ENCODE results near the gene RNASE8. TPM values are rescaled to one million over a fixed set of nuclear protein-coding genes. Genes with fewer than 3 reads are reported as not detected.

The RNASE8 gene
- total RNA-seq, 2 donors from 2014 or later = not detected

DNA sequence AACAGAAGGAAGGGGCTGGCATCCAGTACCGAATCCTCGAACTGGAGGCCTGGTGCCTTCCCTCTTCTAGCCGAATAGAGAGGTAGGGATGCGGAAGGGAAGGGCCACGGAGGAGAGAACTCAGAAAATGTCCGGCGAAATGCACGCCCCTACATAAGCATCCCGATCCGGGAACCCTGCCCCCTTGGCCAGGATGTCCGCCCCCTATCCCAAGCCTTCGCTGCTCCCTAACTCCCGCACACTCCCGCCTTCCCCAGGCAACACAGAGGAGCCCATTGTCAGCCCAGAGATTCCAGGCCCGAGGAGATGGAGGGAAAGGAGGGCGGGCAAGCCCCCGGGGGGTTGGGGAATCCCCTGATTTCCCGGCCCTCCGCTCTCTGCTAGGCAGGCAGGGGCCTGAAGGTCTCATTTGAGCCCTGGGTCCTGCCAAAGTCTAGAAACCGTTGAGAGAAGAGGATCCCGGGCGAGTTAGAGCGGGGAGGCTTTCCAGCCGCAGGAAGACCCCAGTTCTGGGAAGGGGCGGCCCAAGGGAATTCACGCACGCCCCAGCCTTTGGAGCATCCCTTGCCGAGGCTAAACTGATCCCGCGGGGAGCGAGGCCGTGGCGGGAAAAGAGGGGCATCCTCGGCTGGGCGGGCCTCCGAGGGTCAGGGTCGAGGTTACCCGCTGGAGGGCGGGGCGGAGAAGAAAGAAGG is 11.9 kb downstream of the RNASE8 start:
- TF ChIP-seq, protein P1, sequence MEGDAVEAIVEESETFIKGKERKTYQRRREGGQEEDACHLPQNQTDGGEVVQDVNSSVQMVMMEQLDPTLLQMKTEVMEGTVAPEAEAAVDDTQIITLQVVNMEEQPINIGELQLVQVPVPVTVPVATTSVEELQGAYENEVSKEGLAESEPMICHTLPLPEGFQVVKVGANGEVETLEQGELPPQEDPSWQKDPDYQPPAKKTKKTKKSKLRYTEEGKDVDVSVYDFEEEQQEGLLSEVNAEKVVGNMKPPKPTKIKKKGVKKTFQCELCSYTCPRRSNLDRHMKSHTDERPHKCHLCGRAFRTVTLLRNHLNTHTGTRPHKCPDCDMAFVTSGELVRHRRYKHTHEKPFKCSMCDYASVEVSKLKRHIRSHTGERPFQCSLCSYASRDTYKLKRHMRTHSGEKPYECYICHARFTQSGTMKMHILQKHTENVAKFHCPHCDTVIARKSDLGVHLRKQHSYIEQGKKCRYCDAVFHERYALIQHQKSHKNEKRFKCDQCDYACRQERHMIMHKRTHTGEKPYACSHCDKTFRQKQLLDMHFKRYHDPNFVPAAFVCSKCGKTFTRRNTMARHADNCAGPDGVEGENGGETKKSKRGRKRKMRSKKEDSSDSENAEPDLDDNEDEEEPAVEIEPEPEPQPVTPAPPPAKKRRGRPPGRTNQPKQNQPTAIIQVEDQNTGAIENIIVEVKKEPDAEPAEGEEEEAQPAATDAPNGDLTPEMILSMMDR (IDR thresholded peaks at IDR 0.05) = no peak
- H3K9me3 ChIP-seq = no peaks in the 10 kb centered on the region
- ATAC-seq (ENCODE audit: insufficient number of reproducible peaks, low FRiP score, low read depth) = no peak
- DNase-seq (ENCODE audit: low spot score) = no peak
- peak overlapping the region; percentile 88 to 90 for H3K27ac ChIP-seq
- peaks cover 8% of the 10 kb centered on the region for H3K36me3 ChIP-seq
- H3K4me3 ChIP-seq = peak overlapping the region; percentile 84
- H3K27me3 ChIP-seq (replicated peaks; ENCODE audit: insufficient read depth) = no peaks in the 10 kb centered on the region
- peaks cover 9 to 27% of the 10 kb centered on the region in 2 donors for H3K4me1 ChIP-seq (ENCODE audit: control insufficient read depth in 1 of 2, low read depth in 2 of 2)

GRCh38 chr14:21070083-21070609 is 12.5 kb downstream of the RNASE8 start, which contains the start of gene ARHGEF40:
Gene ARHGEF40 (plus strand): TSS chr14:21070304. CDS start chr14:21070397, 93 bp downstream.
- Histone ChIP-seq H3K4me1 (ENCODE audit: control insufficient read depth in 1 of 2, low read depth in 2 of 2) (peaks cover 9 to 27% of the 10 kb centered on the region in 2 donors), H3K4me3 (peak within 1 kb of the TSS; percentile 84), H3K27ac (peak within 1 kb of the TSS; percentile 88 to 90), H3K9me3 (no peaks in the 10 kb centered on the region), H3K36me3 (peaks cover 12% of the 10 kb centered on the region), H3K27me3 (replicated peaks; ENCODE audit: insufficient read depth) (no peaks in the 10 kb centered on the region)
- peak; percentile 59 for ATAC-seq (ENCODE audit: insufficient number of reproducible peaks, low FRiP score, low read depth)
- no peak for DNase-seq (ENCODE audit: low spot score)
- TF ChIP-seq, protein P1 (IDR thresholded peaks at IDR 0.05) = no peak

DNA sequence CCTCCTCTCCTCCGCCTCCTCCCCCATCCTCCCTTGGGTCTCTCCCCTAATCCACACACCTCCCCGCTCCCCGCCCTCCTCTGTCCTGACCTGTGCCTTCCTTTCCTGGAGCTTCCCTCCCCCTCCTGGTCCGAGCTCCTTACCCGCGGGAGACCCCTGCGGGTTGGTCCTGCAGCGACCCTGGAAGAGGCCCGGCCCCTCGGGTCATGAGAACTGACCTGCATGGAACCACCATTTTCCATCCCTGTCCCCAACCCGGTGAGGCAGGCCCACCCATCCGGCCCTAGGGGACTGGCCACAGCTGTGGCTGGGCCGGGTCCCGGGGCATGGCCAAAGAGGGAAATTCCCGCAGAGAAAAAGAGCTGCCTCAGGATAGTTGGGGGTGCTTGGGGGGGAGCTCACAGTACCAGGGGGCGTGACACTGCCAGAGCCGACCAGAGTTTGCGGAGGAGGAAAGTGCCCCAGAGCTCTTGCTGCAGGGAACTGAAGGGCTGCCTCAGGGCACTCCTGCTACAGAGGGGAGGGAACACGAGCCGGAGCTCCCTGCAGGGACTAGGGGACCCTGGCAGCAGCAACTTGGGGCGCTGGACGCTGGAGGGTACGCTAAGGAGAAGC is 13.1 kb downstream of the RNASE8 start:
- peak overlapping the region; percentile 88 to 90 for H3K27ac ChIP-seq
- H3K27me3 ChIP-seq (replicated peaks; ENCODE audit: insufficient read depth) = no peaks in the 10 kb centered on the region
- H3K36me3 ChIP-seq = peaks cover 18% of the 10 kb centered on the region
- peaks cover 9 to 27% of the 10 kb centered on the region in 2 donors for H3K4me1 ChIP-seq (ENCODE audit: control insufficient read depth in 1 of 2, low read depth in 2 of 2)
- no peak for ATAC-seq (ENCODE audit: insufficient number of reproducible peaks, low FRiP score, low read depth)
- H3K4me3 ChIP-seq = peak overlapping the region; percentile 84
- TF ChIP-seq, protein P1 (IDR thresholded peaks at IDR 0.05) = no peak
- DNase-seq (ENCODE audit: low spot score) = no peak
- H3K9me3 ChIP-seq = no peaks in the 10 kb centered on the region

GRCh38 chr14:21071225-21072030 is 13.8 kb downstream of the RNASE8 start:
- Histone ChIP-seq H3K4me3 (peak overlapping the region; percentile 84), H3K36me3 (peaks cover 24% of the 10 kb centered on the region), H3K27ac (peak overlapping the region; percentile 88 to 90), H3K27me3 (replicated peaks; ENCODE audit: insufficient read depth) (no peaks in the 10 kb centered on the region), H3K4me1 (ENCODE audit: control insufficient read depth in 1 of 2, low read depth in 2 of 2) (peaks cover 9 to 27% of the 10 kb centered on the region in 2 donors), H3K9me3 (no peaks in the 10 kb centered on the region)
- TF ChIP-seq, protein P1 (IDR thresholded peaks at IDR 0.05) = no peak
- DNase-seq (ENCODE audit: low spot score) = peak; percentile 71
- peak; percentile 41 for ATAC-seq (ENCODE audit: insufficient number of reproducible peaks, low FRiP score, low read depth)
